ENCODE data around the gene CFAP43. TPM values are rescaled to one million over a fixed set of nuclear protein-coding genes. Genes with fewer than 3 reads are reported as not detected.
A peak's percentile ranks its signal among the peaks of the same experiment; 100 is the strongest.

Gene CFAP43
- total RNA-seq, 2 donors from 2014 or later: 2.6 to 4.1 TPM

DNA sequence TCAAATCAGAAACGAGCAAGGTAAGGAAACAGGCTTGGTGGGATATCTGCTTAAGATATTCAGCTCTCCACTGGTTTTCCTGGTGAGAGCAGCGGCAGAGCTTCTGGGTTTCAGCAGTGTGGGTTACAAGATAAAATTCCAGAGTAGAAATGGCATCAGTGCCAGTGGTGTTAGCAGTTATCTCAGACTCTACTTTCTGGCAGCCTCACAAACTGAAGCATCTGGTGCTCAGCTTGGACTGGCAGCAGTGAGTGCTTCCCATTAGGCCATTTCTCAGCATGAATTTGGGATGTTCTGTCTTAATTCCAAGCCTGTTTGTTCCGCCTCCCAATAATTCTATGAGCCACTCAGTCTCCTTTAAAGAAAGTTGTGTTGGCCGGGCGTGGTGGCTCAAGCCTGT is 29.9 kb upstream of the CFAP43 start:
- Histone ChIP-seq H3K36me3 (ENCODE audit: control insufficient read depth, insufficient read depth, low read length) (peaks cover 94% of the 10 kb centered on the region), H3K4me3 (ENCODE audit: low read length) (no peak overlapping the region), H3K9ac (ENCODE audit: extremely low read depth, low read length, poor library complexity, severe bottlenecking) (no peak overlapping the region), H3K27me3 (ENCODE audit: control insufficient read depth, insufficient read depth, low read length, poor library complexity, severe bottlenecking) (no peaks in the 10 kb centered on the region), H3K9me3 (ENCODE audit: control insufficient read depth, low read length) (no peaks in the 10 kb centered on the region), H3K4me1 (ENCODE audit: control insufficient read depth, insufficient read depth, low read length) (no peaks in the 10 kb centered on the region), H3K27ac (ENCODE audit: low read depth, low read length) (no peak overlapping the region)
- no peak for DNase-seq
- TF ChIP-seq, protein P1, sequence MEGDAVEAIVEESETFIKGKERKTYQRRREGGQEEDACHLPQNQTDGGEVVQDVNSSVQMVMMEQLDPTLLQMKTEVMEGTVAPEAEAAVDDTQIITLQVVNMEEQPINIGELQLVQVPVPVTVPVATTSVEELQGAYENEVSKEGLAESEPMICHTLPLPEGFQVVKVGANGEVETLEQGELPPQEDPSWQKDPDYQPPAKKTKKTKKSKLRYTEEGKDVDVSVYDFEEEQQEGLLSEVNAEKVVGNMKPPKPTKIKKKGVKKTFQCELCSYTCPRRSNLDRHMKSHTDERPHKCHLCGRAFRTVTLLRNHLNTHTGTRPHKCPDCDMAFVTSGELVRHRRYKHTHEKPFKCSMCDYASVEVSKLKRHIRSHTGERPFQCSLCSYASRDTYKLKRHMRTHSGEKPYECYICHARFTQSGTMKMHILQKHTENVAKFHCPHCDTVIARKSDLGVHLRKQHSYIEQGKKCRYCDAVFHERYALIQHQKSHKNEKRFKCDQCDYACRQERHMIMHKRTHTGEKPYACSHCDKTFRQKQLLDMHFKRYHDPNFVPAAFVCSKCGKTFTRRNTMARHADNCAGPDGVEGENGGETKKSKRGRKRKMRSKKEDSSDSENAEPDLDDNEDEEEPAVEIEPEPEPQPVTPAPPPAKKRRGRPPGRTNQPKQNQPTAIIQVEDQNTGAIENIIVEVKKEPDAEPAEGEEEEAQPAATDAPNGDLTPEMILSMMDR (conservative IDR thresholded peaks at IDR 0.05): no peak
- Mint-ChIP-seq H3K27me3 (ENCODE audit: insufficient read depth) (no peaks in the 10 kb centered on the region), H3K4me3 (no peak overlapping the region), H3K4me1 (peaks cover 10% of the 10 kb centered on the region), H3K36me3 (ENCODE audit: low read depth) (peaks cover 73% of the 10 kb centered on the region), H3K9me3 (no peaks in the 10 kb centered on the region), H3K27ac (peak overlapping the region; percentile 18)
- 95% methylated on average over 3 to 5 of the region's 5 CpGs for WGBS, 2 experiments (ENCODE audit: insufficient coverage in 1 of 2, insufficient read length in 1 of 2)

DNA sequence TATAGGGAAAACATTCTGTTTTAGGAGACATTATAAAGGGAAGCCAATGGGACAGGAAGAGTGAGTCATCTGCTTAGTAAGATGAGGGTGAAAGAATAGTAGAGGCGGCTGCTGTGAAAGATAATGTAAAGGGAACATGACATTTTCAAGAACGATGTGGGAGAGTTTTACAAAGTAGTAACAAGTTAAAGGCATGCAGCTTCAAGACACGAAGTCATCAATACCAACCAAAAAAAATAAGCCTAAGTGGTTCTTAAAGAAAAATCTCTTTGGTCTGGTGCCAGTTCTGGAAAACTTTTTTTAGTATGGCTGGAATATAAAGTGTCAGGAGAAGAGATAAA is 28.6 kb upstream of the CFAP43 start:
- peaks cover 62% of the 10 kb centered on the region for H3K36me3 Mint-ChIP-seq (ENCODE audit: low read depth)
- WGBS, 2 experiments (ENCODE audit: insufficient coverage in 1 of 2, insufficient read length in 1 of 2): 80 to 83% methylated on average over 1 to 3 of the region's 3 CpGs
- peaks cover 83% of the 10 kb centered on the region for H3K36me3 ChIP-seq (ENCODE audit: control insufficient read depth, insufficient read depth, low read length)

DNA sequence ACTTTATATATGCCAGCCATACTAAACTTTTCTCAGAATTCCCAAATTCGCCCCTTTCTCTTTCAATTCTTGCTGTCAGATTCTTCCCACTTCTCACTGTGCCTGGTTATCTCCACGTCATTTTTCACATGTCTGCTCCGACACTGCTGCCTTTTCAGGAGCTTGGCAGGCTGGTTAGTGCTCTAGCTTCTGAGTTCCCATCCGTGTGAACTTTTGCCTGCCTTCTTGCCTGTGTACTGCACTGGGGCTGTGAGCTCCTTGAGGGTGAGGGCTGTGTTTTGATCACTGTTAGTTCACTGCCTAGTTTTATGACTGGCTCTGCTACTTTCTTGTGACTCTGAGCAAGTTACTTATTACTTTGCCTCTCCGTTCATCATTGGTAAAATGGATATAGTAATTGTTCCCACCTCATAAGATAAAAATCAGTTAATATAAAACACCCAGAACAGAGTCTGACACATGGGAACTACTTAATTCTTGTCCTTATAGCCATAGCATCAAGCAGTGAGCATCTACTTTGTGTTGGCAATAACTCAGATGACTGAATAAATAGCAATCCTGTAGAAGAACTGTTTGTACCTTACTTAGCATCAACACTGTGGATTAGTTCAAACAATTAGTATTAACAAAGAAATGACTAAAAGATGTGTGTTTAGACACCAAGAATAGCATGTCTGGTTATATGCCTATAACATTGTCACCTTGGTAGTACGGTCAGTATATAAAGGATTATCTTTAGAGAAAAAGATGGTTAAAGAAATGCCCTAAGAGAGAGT is 28.0 kb upstream of the CFAP43 start:
- H3K27ac ChIP-seq (ENCODE audit: low read depth, low read length): no peak overlapping the region
- Mint-ChIP-seq H3K4me1 (peaks cover 21% of the 10 kb centered on the region), H3K9me3 (no peaks in the 10 kb centered on the region), H3K36me3 (ENCODE audit: low read depth) (peaks cover 56% of the 10 kb centered on the region), H3K27ac (no peak overlapping the region), H3K27me3 (ENCODE audit: insufficient read depth) (no peaks in the 10 kb centered on the region), H3K4me3 (no peak overlapping the region)
- H3K36me3 ChIP-seq (ENCODE audit: control insufficient read depth, insufficient read depth, low read length): peaks cover 77% of the 10 kb centered on the region
- no peak overlapping the region for H3K9ac ChIP-seq (ENCODE audit: extremely low read depth, low read length, poor library complexity, severe bottlenecking)
- WGBS, 2 experiments (ENCODE audit: insufficient coverage in 1 of 2, insufficient read length in 1 of 2): 84 to 87% methylated on average over 5 to 6 of the region's 6 CpGs
- H3K27me3 ChIP-seq (ENCODE audit: control insufficient read depth, insufficient read depth, low read length, poor library complexity, severe bottlenecking): no peaks in the 10 kb centered on the region
- H3K4me1 ChIP-seq (ENCODE audit: control insufficient read depth, insufficient read depth, low read length): peaks cover 5% of the 10 kb centered on the region
- H3K4me3 ChIP-seq (ENCODE audit: low read length): no peak overlapping the region
- no peaks in the 10 kb centered on the region for H3K9me3 ChIP-seq (ENCODE audit: control insufficient read depth, low read length)
- TF ChIP-seq, protein P1 (conservative IDR thresholded peaks at IDR 0.05): no peak
- no peak for DNase-seq

More for the DNA sequence above, 28.6 kb upstream of the CFAP43 start:
- H3K9ac ChIP-seq (ENCODE audit: extremely low read depth, low read length, poor library complexity, severe bottlenecking): no peak overlapping the region
- H3K27me3 ChIP-seq (ENCODE audit: control insufficient read depth, insufficient read depth, low read length, poor library complexity, severe bottlenecking): no peaks in the 10 kb centered on the region
- Mint-ChIP-seq H3K9me3 (no peaks in the 10 kb centered on the region), H3K27ac (no peak overlapping the region), H3K4me1 (peaks cover 19% of the 10 kb centered on the region), H3K27me3 (ENCODE audit: insufficient read depth) (no peaks in the 10 kb centered on the region), H3K4me3 (no peak overlapping the region)
- no peak overlapping the region for H3K4me3 ChIP-seq (ENCODE audit: low read length)
- H3K9me3 ChIP-seq (ENCODE audit: control insufficient read depth, low read length): no peaks in the 10 kb centered on the region
- H3K27ac ChIP-seq (ENCODE audit: low read depth, low read length): no peak overlapping the region
- H3K4me1 ChIP-seq (ENCODE audit: control insufficient read depth, insufficient read depth, low read length): peaks cover 5% of the 10 kb centered on the region
- TF ChIP-seq, protein P1 (conservative IDR thresholded peaks at IDR 0.05): no peak
- no peak for DNase-seq
